Measurements from ENCODE around the gene INTS1.
"Not testable (repeated sequence)": the region's sequence is repeated elsewhere in the genome, so short reads cannot be mapped to it uniquely, and the experiment has no call there.

GRCh38 chr7:1515509-1515967, 11.3 kb upstream of the INTS1 start:
- TF ChIP-seq CTCF (conservative IDR thresholded peaks at IDR 0.05 in 1 of 2, IDR thresholded peaks at IDR 0.05 in 1 of 2; ENCODE audit: extremely low read depth in 1 of 2, insufficient read depth in 1 of 2, low read depth in 1 of 2, low read length in 2 of 2); EZH2 (IDR thresholded peaks at IDR 0.05; ENCODE audit: borderline replicate concordance, low read length): not testable (repeated sequence)
